Measurements from ENCODE around the gene CDCP1. TPM values are rescaled to one million over a fixed set of nuclear protein-coding genes. Genes with fewer than 3 reads are reported as not detected.
A peak's percentile ranks its signal among the peaks of the same experiment; 100 is the strongest.

Gene CDCP1
- total RNA-seq, 2 donors from 2014 or later = 3.4 to 7.3 TPM

- no peaks in the 10 kb centered on the region for H3K27me3 ChIP-seq (replicated peaks; ENCODE audit: insufficient read depth)
Observed at GRCh38 chr3:45051685-45052084, 94.5 kb downstream of the CDCP1 start.

DNA sequence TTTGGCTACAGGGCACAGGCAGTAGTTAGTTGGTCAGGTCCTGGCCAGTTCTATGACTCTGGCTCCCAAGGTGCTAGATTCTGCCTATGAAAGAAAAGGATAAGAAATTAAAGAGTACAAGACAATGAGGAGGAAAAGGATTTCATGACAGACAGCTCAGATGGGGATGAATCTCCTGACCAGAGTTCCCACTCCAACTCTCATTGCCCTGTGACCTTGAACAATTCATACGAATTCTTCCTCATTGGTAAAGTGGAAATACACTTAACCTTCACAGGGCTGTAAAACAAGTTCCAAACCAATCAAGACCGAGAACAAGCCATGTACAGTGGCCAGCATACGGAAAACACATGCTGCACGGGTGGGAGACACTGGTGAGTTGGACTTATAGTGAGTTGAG lies 96.4 kb downstream of the CDCP1 start:
- no peak overlapping the region for H3K4me3 ChIP-seq
- H3K4me1 ChIP-seq (ENCODE audit: control insufficient read depth in 1 of 2, low read depth in 2 of 2) = peaks cover 7 to 11% of the 10 kb centered on the region in 2 donors
- ATAC-seq (ENCODE audit: insufficient number of reproducible peaks, low FRiP score, low read depth) = no peak
- DNase-seq (ENCODE audit: low spot score) = no peak
- H3K9me3 ChIP-seq = no peaks in the 10 kb centered on the region
- H3K27ac ChIP-seq = no peak overlapping the region
- H3K36me3 ChIP-seq = no peaks in the 10 kb centered on the region
- H3K27me3 ChIP-seq (replicated peaks; ENCODE audit: insufficient read depth) = no peaks in the 10 kb centered on the region
- TF ChIP-seq CTCF (IDR thresholded peaks at IDR 0.05) = no peak

More at GRCh38 chr3:45051685-45052084, 94.5 kb downstream of the CDCP1 start:
- Histone ChIP-seq H3K27ac (no peak overlapping the region), H3K36me3 (no peaks in the 10 kb centered on the region), H3K9me3 (no peaks in the 10 kb centered on the region), H3K4me3 (no peak overlapping the region), H3K4me1 (ENCODE audit: control insufficient read depth in 1 of 2, low read depth in 2 of 2) (peaks cover 13 to 29% of the 10 kb centered on the region in 2 donors)
- no peak for DNase-seq (ENCODE audit: low spot score)
- no peak for ATAC-seq (ENCODE audit: insufficient number of reproducible peaks, low FRiP score, low read depth)
- TF ChIP-seq CTCF (IDR thresholded peaks at IDR 0.05) = no peak

DNA sequence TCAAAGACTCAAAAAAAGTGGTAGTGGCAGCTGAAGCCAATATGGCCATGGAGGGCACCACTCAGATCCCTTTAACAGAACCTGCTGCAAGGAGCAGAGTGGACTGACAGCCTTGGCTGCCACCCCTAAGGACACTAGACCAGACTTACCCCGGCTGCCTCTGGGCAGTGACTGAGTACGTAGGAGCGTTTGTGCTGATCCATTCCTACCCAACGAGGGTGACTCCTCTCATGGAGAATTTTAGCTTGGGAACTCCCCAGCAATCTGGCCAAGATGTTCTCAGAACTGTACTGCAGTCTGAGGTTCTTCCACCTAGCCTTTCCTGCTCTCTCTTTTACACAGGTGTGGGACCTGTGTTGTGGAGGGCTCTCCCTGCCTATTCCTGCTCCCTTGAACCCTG lies 97.9 kb downstream of the CDCP1 start:
- Histone ChIP-seq H3K27ac (no peak overlapping the region), H3K27me3 (replicated peaks; ENCODE audit: insufficient read depth) (no peaks in the 10 kb centered on the region), H3K4me1 (ENCODE audit: control insufficient read depth in 1 of 2, low read depth in 2 of 2) (peaks cover 0 to 6% of the 10 kb centered on the region in 2 donors), H3K9me3 (no peaks in the 10 kb centered on the region), H3K36me3 (no peaks in the 10 kb centered on the region), H3K4me3 (no peak overlapping the region)
- DNase-seq (ENCODE audit: low spot score) (no peak), ATAC-seq (ENCODE audit: insufficient number of reproducible peaks, low FRiP score, low read depth) (no peak)
- TF ChIP-seq CTCF (IDR thresholded peaks at IDR 0.05) = no peak

DNA sequence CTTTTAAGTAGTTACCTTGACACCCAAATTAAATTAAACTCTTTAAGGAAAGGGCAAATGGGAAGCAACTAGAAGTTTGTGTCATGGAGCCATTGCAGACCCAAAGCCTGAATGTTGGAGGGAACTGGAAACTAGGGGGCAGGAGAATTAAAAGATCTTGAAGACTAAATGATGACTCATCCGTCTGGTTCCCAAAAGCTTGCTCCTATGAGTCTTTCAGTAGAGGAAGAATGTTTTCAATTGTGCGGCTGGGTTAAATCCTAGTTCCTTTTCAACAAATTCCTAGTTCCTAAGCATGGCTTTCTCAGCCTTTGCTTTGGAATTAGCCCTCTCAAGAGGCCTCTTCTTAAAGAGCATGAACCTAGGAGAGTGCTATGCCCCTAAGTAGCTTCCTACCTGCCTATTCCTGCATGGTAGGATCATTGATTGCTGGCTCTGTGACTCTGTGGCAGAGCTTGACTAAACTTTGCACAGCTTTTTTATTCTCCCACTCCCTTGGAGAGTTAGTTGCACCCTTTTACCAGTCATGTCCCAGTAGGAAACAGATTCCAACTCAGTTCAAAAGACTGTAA lies 102.4 kb downstream of the CDCP1 start:
- H3K4me1 ChIP-seq (ENCODE audit: control insufficient read depth in 1 of 2, low read depth in 2 of 2) = peaks cover 0 to 10% of the 10 kb centered on the region in 2 donors
- no peak overlapping the region for H3K4me3 ChIP-seq
- H3K9me3 ChIP-seq = no peaks in the 10 kb centered on the region
- peak overlapping the region; percentile 63 to 64 for H3K27ac ChIP-seq
- DNase-seq (ENCODE audit: low spot score) (no peak), ATAC-seq (ENCODE audit: insufficient number of reproducible peaks, low FRiP score, low read depth) (peak; percentile 64)
- peak; percentile 6 for TF ChIP-seq CTCF (IDR thresholded peaks at IDR 0.05)
- H3K27me3 ChIP-seq (replicated peaks; ENCODE audit: insufficient read depth) = no peaks in the 10 kb centered on the region
- no peaks in the 10 kb centered on the region for H3K36me3 ChIP-seq

DNA sequence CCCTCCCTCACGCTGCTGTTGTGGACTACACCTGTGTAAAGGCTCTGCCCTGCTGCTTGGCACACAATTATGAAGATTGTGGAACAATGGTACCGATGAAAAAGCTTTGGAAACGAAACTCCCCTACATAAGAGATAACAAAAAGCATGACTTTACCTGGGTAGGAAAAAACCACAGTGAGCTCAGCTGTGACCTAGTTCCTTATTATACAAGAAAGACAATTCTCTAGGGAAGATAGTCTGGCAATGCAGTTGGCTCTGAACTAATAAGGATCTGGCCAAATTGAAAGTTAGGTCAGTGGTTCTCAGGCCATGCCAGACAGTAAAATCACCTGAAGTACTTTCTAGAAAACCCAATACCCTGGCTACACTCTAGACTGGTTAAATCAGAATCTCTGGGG lies 104.0 kb downstream of the CDCP1 start:
- ATAC-seq (ENCODE audit: insufficient number of reproducible peaks, low FRiP score, low read depth) = no peak
- H3K27ac ChIP-seq = no peak overlapping the region
- no peak for TF ChIP-seq CTCF (IDR thresholded peaks at IDR 0.05)

More for the DNA sequence above, 104.0 kb downstream of the CDCP1 start:
- Histone ChIP-seq H3K36me3 (no peaks in the 10 kb centered on the region), H3K9me3 (no peaks in the 10 kb centered on the region), H3K27me3 (replicated peaks; ENCODE audit: insufficient read depth) (no peaks in the 10 kb centered on the region), H3K4me3 (no peak overlapping the region), H3K4me1 (ENCODE audit: control insufficient read depth in 1 of 2, low read depth in 2 of 2) (peaks cover 0 to 10% of the 10 kb centered on the region in 2 donors)
- no peak for DNase-seq (ENCODE audit: low spot score)
